IgD-negative memory B cell (primary cell): ENCODE results near the gene TRPM7. TPM values are rescaled to one million over a fixed set of nuclear protein-coding genes. Genes with fewer than 3 reads are reported as not detected.
A peak's percentile ranks its signal among the peaks of the same experiment; 100 is the strongest.

Experiments
- H3K27ac Mint-ChIP-seq, 3 donors: one replicate each; pipeline ENCODE4 v1.8.0; 2020 to 2022; ENCODE audit warnings: mild to moderate bottlenecking in 3 of 3, mixed read lengths in 3 of 3, moderate library complexity in 1 of 3
- H3K27me3 Mint-ChIP-seq: one replicate; pipeline ENCODE4 v1.8.0; 2021; ENCODE audit warnings: mixed read lengths
- H3K36me3 Mint-ChIP-seq: one replicate; pipeline ENCODE4 v1.8.0; 2020; ENCODE audit warnings: mild to moderate bottlenecking, mixed read lengths
- H3K4me1 Mint-ChIP-seq, 3 donors: one replicate each; pipeline ENCODE4 v1.8.0; 2020 to 2022; ENCODE audit warnings: mixed read lengths in 3 of 3, mild to moderate bottlenecking in 1 of 3
- H3K4me3 Mint-ChIP-seq, 4 donors: one replicate each; pipeline ENCODE4 v1.8.0; 2020 to 2022; ENCODE audit warnings: mild to moderate bottlenecking in 4 of 4, mixed read lengths in 4 of 4, moderate library complexity in 3 of 4
- H3K9me3 Mint-ChIP-seq, 3 donors: one replicate each; pipeline ENCODE4 v1.8.0; 2020 to 2021; ENCODE audit warnings: mixed read lengths in 3 of 3, mild to moderate bottlenecking in 1 of 3
- polyA plus RNA-seq: library from polyadenylated mRNA; unstranded; fragments of 300-500 nt; fragmentation: Illumina TruSeq; gene quantifications from one replicate; pipeline ENCODE4 v1.2.3, GENCODE V29; 2021

The TRPM7 gene
- polyA plus RNA-seq, 1 donor from 2014 or later: 13.8 TPM

- Mint-ChIP-seq H3K36me3 (peaks cover 9% of the 10 kb centered on the region), H3K27ac (peak overlapping the region; percentile 96 to 100 (median 99)), H3K9me3 (no peaks in the 10 kb centered on the region), H3K4me1 (peaks cover 29 to 54% (median 47%) of the 10 kb centered on the region in 3 donors), H3K27me3 (no peaks in the 10 kb centered on the region), H3K4me3 (peak overlapping the region; percentile 98 to 100 (median 98))
Measured at GRCh38 chr15:50685191-50685975, 1.2 kb downstream of the TRPM7 start.

- Mint-ChIP-seq H3K36me3 (peaks cover 9% of the 10 kb centered on the region), H3K4me1 (peaks cover 28 to 46% (median 43%) of the 10 kb centered on the region in 3 donors), H3K4me3 (peak overlapping the region in 1 of 4 donors; percentile 80), H3K9me3 (no peaks in the 10 kb centered on the region), H3K27ac (peak overlapping the region in 1 of 3 donors; percentile 80), H3K27me3 (peaks cover 1% of the 10 kb centered on the region)
Measured at GRCh38 chr15:50681467-50681866, 5.1 kb downstream of the TRPM7 start.

GRCh38 chr15:50676799-50677483, 9.7 kb downstream of the TRPM7 start:
- H3K27me3 Mint-ChIP-seq: peaks cover 1% of the 10 kb centered on the region
- no peak overlapping the region for H3K27ac Mint-ChIP-seq
- peaks cover 8 to 26% (median 24%) of the 10 kb centered on the region in 3 donors for H3K4me1 Mint-ChIP-seq
- H3K9me3 Mint-ChIP-seq: no peaks in the 10 kb centered on the region
- peak overlapping the region in 1 of 4 donors; percentile 41 for H3K4me3 Mint-ChIP-seq
- H3K36me3 Mint-ChIP-seq: no peaks in the 10 kb centered on the region

DNA sequence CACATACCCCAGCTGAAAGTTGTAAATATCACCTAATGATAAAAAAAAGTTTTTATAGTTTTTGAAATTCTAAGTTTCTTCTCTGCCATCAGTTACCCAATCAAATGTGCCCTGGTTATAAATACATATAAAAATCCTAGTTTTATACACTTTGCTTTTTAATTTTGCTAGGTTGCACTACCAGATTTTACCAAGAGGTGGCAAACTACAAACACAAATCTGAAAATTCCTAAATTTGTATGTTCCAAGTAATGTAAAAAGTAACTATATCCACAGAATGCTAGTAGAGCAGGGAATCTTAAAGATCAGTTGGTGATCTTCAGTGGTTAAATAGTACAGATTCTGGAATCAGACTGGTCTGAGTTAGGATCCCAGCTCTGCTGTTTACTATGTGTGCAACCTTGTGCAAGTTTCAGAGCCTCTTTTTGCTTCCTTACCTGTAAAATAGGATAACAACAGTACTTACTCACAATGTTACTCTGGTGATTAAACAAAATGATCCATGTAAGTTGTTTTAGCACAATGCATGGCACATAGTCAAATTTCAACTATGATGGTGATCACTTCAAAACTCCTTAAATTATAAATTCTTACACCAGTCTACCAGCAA, 11.0 kb downstream of the TRPM7 start:
- Mint-ChIP-seq H3K4me1 (peaks cover 8 to 22% (median 15%) of the 10 kb centered on the region in 3 donors), H3K27ac (peak overlapping the region in 1 of 3 donors; percentile 45), H3K4me3 (no peak overlapping the region), H3K36me3 (no peaks in the 10 kb centered on the region), H3K27me3 (peaks cover 1% of the 10 kb centered on the region), H3K9me3 (no peaks in the 10 kb centered on the region)

- peak overlapping the region in 1 of 3 donors; percentile 31 for H3K27ac Mint-ChIP-seq
- H3K27me3 Mint-ChIP-seq: no peaks in the 10 kb centered on the region
- peaks cover 4 to 14% (median 9%) of the 10 kb centered on the region in 3 donors for H3K4me1 Mint-ChIP-seq
- H3K4me3 Mint-ChIP-seq: no peak overlapping the region
- H3K9me3 Mint-ChIP-seq: no peaks in the 10 kb centered on the region
- no peaks in the 10 kb centered on the region for H3K36me3 Mint-ChIP-seq
Measured at GRCh38 chr15:50670115-50670514, 16.5 kb downstream of the TRPM7 start.

- no peak overlapping the region for H3K27ac Mint-ChIP-seq
- H3K36me3 Mint-ChIP-seq: no peaks in the 10 kb centered on the region
- H3K27me3 Mint-ChIP-seq: no peaks in the 10 kb centered on the region
- no peak overlapping the region for H3K4me3 Mint-ChIP-seq
- peaks cover 3 to 13% (median 9%) of the 10 kb centered on the region in 3 donors for H3K4me1 Mint-ChIP-seq
- no peaks in the 10 kb centered on the region for H3K9me3 Mint-ChIP-seq
Measured at GRCh38 chr15:50669611-50670010, 17.0 kb downstream of the TRPM7 start.

- Mint-ChIP-seq H3K4me3 (peak overlapping the region in 1 of 4 donors; percentile 49), H3K4me1 (peaks cover 0 to 8% (median 8%) of the 10 kb centered on the region in 3 donors), H3K36me3 (no peaks in the 10 kb centered on the region), H3K27ac (no peak overlapping the region), H3K27me3 (no peaks in the 10 kb centered on the region), H3K9me3 (no peaks in the 10 kb centered on the region)
Measured at GRCh38 chr15:50665938-50666337, 20.7 kb downstream of the TRPM7 start.

GRCh38 chr15:50655555-50655954, 31.0 kb downstream of the TRPM7 start:
- Mint-ChIP-seq H3K4me3 (peak overlapping the region in 1 of 4 donors; percentile 39), H3K27me3 (no peaks in the 10 kb centered on the region), H3K9me3 (no peaks in the 10 kb centered on the region), H3K27ac (no peak overlapping the region), H3K4me1 (peaks cover 7 to 11% (median 10%) of the 10 kb centered on the region in 3 donors), H3K36me3 (peaks cover 17% of the 10 kb centered on the region)

GRCh38 chr15:50653156-50653743, 33.3 kb downstream of the TRPM7 start:
- H3K27ac Mint-ChIP-seq: peak overlapping the region in 1 of 3 donors; percentile 56
- no peaks in the 10 kb centered on the region for H3K9me3 Mint-ChIP-seq
- H3K4me3 Mint-ChIP-seq: no peak overlapping the region
- peaks cover 17% of the 10 kb centered on the region for H3K36me3 Mint-ChIP-seq
- H3K4me1 Mint-ChIP-seq: peaks cover 7 to 11% (median 10%) of the 10 kb centered on the region in 3 donors
- H3K27me3 Mint-ChIP-seq: no peaks in the 10 kb centered on the region

DNA sequence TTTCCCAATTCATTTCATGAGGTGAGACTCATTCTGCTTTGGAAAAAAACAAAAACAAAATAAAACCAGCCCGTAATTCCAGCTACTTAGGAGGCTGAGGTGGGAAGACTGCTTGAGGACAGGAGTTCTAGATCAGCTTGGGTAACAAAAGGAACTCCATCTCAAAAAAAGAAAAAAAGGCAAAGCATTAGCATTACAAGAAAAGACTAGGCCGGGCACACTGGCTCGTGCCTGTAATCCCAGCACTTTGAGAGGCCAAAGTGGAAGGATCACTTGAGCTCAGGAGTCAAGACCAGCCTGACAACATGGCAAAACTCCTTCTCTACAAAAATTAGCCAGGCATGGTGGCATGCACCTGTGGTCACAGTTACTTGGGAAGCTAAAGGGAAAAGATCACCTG, 33.9 kb downstream of the TRPM7 start:
- H3K9me3 Mint-ChIP-seq: no peaks in the 10 kb centered on the region
- H3K4me1 Mint-ChIP-seq: peaks cover 7 to 11% (median 10%) of the 10 kb centered on the region in 3 donors
- no peak overlapping the region for H3K27ac Mint-ChIP-seq
- H3K4me3 Mint-ChIP-seq: no peak overlapping the region
- H3K36me3 Mint-ChIP-seq: peaks cover 17% of the 10 kb centered on the region
- no peaks in the 10 kb centered on the region for H3K27me3 Mint-ChIP-seq

GRCh38 chr15:50641318-50641717, 45.3 kb downstream of the TRPM7 start:
- H3K27ac Mint-ChIP-seq: no peak overlapping the region
- no peak overlapping the region for H3K4me3 Mint-ChIP-seq
- H3K9me3 Mint-ChIP-seq: no peaks in the 10 kb centered on the region
- peaks cover 9% of the 10 kb centered on the region for H3K36me3 Mint-ChIP-seq
- H3K27me3 Mint-ChIP-seq: no peaks in the 10 kb centered on the region
- H3K4me1 Mint-ChIP-seq: peaks cover 0 to 2% (median 2%) of the 10 kb centered on the region in 3 donors

DNA sequence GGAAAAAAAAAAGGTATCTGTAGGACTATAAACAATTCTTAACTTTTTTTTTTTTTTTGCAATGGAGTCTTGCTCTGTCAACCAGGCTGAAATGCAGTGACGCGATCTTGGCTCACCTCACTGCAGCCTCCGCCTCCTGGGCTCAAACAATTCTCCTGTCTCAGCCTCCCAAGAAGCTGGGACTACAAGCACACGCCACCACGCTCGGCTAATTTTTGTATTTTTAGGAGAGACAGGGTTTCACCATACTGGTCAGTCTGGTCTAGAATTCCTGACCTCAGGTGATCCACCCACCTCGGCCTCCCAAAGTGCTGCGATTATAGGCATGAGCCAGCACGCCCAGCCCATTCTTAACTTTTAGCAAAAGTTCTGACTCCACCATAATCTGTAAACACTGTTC, 50.5 kb downstream of the TRPM7 start:
- H3K4me1 Mint-ChIP-seq: peaks cover 0 to under 1% (median 0%) of the 10 kb centered on the region in 3 donors
- peaks cover 3% of the 10 kb centered on the region for H3K36me3 Mint-ChIP-seq
- no peak overlapping the region for H3K4me3 Mint-ChIP-seq
- H3K9me3 Mint-ChIP-seq: no peaks in the 10 kb centered on the region
- H3K27me3 Mint-ChIP-seq: no peaks in the 10 kb centered on the region
- no peak overlapping the region for H3K27ac Mint-ChIP-seq

DNA sequence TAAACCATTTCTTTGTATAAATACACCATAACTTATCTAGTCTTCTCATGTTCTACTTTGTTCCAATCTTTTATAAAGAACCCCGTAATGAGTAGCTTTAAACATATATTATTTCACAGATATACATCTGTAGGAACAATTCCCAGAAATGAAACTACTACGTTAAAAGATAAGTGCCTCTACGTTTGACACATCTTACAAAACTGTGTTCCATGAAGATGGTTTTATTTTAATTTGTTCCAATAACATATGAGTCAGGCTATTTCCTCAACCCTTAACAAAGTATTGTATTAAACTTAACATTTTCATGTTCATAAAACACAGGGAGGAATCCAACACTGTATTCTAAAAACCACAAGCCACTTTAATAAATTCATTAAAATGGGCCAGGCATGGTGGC, 52.9 kb downstream of the TRPM7 start:
- Mint-ChIP-seq H3K27ac (no peak overlapping the region), H3K4me3 (no peak overlapping the region), H3K4me1 (no peaks in the 10 kb centered on the region), H3K27me3 (no peaks in the 10 kb centered on the region), H3K36me3 (no peaks in the 10 kb centered on the region), H3K9me3 (no peaks in the 10 kb centered on the region)

DNA sequence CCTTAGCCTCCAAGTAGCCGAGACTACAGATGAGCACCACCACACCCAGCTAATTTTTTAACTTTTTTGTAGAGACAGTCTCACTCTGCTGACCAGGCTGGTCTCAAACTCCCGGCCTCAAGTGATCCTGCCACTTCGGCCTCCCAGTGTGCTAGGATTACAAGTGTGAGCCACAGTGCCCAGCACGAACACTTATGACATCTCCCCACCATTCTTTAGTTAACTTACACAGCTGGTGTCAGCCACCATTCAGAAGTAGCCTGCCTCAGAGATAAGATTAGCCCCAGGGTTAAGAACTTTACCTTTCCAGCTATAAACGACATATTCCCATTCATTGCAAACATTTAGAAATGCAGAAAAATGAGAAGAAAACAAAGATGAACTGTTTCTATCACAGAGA, 58.2 kb downstream of the TRPM7 start:
- no peaks in the 10 kb centered on the region for H3K9me3 Mint-ChIP-seq
- H3K36me3 Mint-ChIP-seq: peaks cover 5% of the 10 kb centered on the region
- H3K27me3 Mint-ChIP-seq: no peaks in the 10 kb centered on the region
- no peak overlapping the region for H3K27ac Mint-ChIP-seq
- no peak overlapping the region for H3K4me3 Mint-ChIP-seq
- no peaks in the 10 kb centered on the region for H3K4me1 Mint-ChIP-seq
